ENCODE results near the gene HDDC2. TPM values are rescaled to one million over a fixed set of nuclear protein-coding genes. Genes with fewer than 3 reads are reported as not detected.

The HDDC2 gene
- total RNA-seq, 1 experiment from 2014 or later, result 55.2 TPM

DNA sequence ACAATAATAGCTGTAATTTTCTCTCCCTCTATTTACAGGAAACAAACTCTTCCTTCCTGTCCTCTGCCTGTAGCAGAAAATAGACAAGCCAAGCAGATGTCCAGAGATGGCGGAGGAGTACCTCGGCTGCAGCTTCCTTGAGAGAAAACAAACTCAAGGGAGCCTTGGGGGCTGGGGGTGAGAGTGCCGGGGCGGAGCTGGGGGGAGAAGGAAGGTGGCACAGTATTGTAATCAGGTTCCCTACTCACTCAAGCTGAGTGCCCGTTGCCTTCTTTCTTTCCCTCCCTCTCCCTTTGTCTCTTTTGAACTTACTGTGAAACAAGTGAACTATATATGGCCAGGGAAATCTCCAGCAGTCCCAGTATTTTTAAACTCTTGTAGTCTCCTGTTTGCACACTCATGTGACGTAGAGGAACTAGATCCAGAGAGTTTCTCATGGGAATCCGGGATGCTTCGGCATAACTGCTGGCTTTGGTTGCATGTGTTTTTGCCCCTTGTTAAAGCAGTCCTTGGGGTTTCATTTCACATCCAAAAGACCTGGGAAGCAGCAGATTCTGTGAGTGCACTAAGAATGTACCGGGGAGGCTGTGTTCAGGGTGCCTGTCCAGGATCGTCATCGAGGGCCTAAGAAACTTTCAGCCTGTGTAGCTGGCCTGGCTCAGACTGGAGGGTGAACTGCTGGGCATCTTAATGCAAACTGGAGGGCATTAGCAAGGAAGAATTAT is 44.6 kb upstream of the HDDC2 start:
- H3K36me3 ChIP-seq (ENCODE audit: low read depth), result no peaks in the 10 kb centered on the region
- no TSS peak for BruUV-seq (replicated peaks)
- no peaks in the 10 kb centered on the region for H3K9me2 ChIP-seq (ENCODE audit: insufficient read depth)
- no peaks in the 10 kb centered on the region for H3K27me3 ChIP-seq (ENCODE audit: insufficient read depth, low read depth)
- intact Hi-C loops (cut with micrococcal nuclease; ENCODE audit: unreplicated experiment), result no loop called here
- CTCF ChIA-PET, result no interaction called here
- no peaks in the 10 kb centered on the region for H3K9me3 ChIP-seq (ENCODE audit: insufficient read depth, low read depth)
- H3K79me2 ChIP-seq (ENCODE audit: low read depth), result no peaks in the 10 kb centered on the region
- POLR2A ChIA-PET (ENCODE audit: unreplicated experiment), result no interaction called here
- no peak overlapping the region for H3K4me2 ChIP-seq
- H3K4me3 ChIP-seq, result no peak overlapping the region
- no peaks in the 10 kb centered on the region for H3F3A ChIP-seq (ENCODE audit: insufficient read depth, low read depth)
- H2AFZ ChIP-seq, result no peak overlapping the region
- TF ChIP-seq, protein P1, sequence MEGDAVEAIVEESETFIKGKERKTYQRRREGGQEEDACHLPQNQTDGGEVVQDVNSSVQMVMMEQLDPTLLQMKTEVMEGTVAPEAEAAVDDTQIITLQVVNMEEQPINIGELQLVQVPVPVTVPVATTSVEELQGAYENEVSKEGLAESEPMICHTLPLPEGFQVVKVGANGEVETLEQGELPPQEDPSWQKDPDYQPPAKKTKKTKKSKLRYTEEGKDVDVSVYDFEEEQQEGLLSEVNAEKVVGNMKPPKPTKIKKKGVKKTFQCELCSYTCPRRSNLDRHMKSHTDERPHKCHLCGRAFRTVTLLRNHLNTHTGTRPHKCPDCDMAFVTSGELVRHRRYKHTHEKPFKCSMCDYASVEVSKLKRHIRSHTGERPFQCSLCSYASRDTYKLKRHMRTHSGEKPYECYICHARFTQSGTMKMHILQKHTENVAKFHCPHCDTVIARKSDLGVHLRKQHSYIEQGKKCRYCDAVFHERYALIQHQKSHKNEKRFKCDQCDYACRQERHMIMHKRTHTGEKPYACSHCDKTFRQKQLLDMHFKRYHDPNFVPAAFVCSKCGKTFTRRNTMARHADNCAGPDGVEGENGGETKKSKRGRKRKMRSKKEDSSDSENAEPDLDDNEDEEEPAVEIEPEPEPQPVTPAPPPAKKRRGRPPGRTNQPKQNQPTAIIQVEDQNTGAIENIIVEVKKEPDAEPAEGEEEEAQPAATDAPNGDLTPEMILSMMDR (conservative IDR thresholded peaks at IDR 0.05), result no peak
- no peak for TF ChIP-seq EZH2 (IDR thresholded peaks at IDR 0.05; ENCODE audit: low read depth)
- no peak overlapping the region for H3K27ac ChIP-seq
- H3K4me1 ChIP-seq (replicated peaks; ENCODE audit: insufficient read depth), result no peaks in the 10 kb centered on the region
- no peaks in the 10 kb centered on the region for H4K20me1 ChIP-seq (ENCODE audit: insufficient read depth)
- DNase-seq, result no peak

DNA sequence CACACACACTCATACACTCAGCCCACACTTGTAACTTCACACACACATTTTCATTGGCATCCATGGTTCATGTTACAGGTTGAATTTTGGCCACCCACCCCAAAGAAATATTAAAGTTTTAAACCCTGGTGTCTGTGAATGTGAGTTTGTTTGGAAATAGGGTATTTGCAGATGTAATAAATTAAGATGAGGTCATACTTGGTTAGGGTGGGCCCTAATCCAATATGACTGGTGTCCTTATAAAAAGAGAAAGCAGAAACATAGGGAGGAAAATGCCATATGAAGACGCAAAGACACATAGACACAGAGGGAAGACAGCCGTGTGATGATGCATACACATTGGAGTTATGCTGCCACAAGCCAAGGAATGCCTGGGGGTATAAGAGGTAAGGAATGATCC is 39.7 kb upstream of the HDDC2 start:
- intact Hi-C loops (cut with micrococcal nuclease; ENCODE audit: unreplicated experiment), result no loop called here
- Histone ChIP-seq H4K20me1 (ENCODE audit: insufficient read depth) (no peaks in the 10 kb centered on the region), H2AFZ (no peak overlapping the region), H3K4me3 (no peak overlapping the region), H3K9me2 (ENCODE audit: insufficient read depth) (no peaks in the 10 kb centered on the region), H3K79me2 (ENCODE audit: low read depth) (no peaks in the 10 kb centered on the region), H3K36me3 (ENCODE audit: low read depth) (no peaks in the 10 kb centered on the region), H3K4me1 (replicated peaks; ENCODE audit: insufficient read depth) (no peaks in the 10 kb centered on the region), H3K27ac (no peak overlapping the region), H3K27me3 (ENCODE audit: insufficient read depth, low read depth) (no peaks in the 10 kb centered on the region), H3K4me2 (no peak overlapping the region), H3K9me3 (ENCODE audit: insufficient read depth, low read depth) (no peaks in the 10 kb centered on the region), H3F3A (ENCODE audit: insufficient read depth, low read depth) (no peaks in the 10 kb centered on the region)
- no peak for DNase-seq
- no TSS peak for BruUV-seq (replicated peaks)
- POLR2A ChIA-PET (ENCODE audit: unreplicated experiment), result no interaction called here
- no peak for TF ChIP-seq EZH2 (IDR thresholded peaks at IDR 0.05; ENCODE audit: low read depth)
- TF ChIP-seq, protein P1 (conservative IDR thresholded peaks at IDR 0.05), result no peak
- CTCF ChIA-PET, result no interaction called here

GRCh38 chr6:125340991-125341390 is 39.2 kb upstream of the HDDC2 start:
- BruUV-seq (replicated peaks), result no TSS peak
- H3K4me3 ChIP-seq, result no peak overlapping the region
- no peaks in the 10 kb centered on the region for H3K36me3 ChIP-seq (ENCODE audit: low read depth)
- DNase-seq, result no peak
- no peaks in the 10 kb centered on the region for H3K79me2 ChIP-seq (ENCODE audit: low read depth)
- ChIA-PET CTCF (no interaction called here), POLR2A (ENCODE audit: unreplicated experiment) (no interaction called here)
- no peaks in the 10 kb centered on the region for H3K9me2 ChIP-seq (ENCODE audit: insufficient read depth)
- no peaks in the 10 kb centered on the region for H3F3A ChIP-seq (ENCODE audit: insufficient read depth, low read depth)
- intact Hi-C loops (cut with micrococcal nuclease; ENCODE audit: unreplicated experiment), result no loop called here
- TF ChIP-seq, protein P1 (conservative IDR thresholded peaks at IDR 0.05), result no peak
- TF ChIP-seq EZH2 (IDR thresholded peaks at IDR 0.05; ENCODE audit: low read depth), result no peak
- H3K4me1 ChIP-seq (replicated peaks; ENCODE audit: insufficient read depth), result no peaks in the 10 kb centered on the region
- H4K20me1 ChIP-seq (ENCODE audit: insufficient read depth), result no peaks in the 10 kb centered on the region
- no peak overlapping the region for H2AFZ ChIP-seq
- no peaks in the 10 kb centered on the region for H3K9me3 ChIP-seq (ENCODE audit: insufficient read depth, low read depth)
- no peaks in the 10 kb centered on the region for H3K27me3 ChIP-seq (ENCODE audit: insufficient read depth, low read depth)
- no peak overlapping the region for H3K27ac ChIP-seq
- no peak overlapping the region for H3K4me2 ChIP-seq

Measured in PC-9 (cell line).